HG03097 (cell line): ENCODE measurements around the gene ARAP3.
"Not testable (repeated sequence)": the region's sequence is repeated elsewhere in the genome, so short reads cannot be mapped to it uniquely, and the experiment has no call there.

Experiments used
- ATAC-seq: cut with Tn5 transposase; IDR thresholded peaks from one replicate; pipeline ENCODE4 v1.9.1; 2021; ENCODE audit not compliant: unreplicated experiment, low FRiP score

Gene ARAP3, protein sequence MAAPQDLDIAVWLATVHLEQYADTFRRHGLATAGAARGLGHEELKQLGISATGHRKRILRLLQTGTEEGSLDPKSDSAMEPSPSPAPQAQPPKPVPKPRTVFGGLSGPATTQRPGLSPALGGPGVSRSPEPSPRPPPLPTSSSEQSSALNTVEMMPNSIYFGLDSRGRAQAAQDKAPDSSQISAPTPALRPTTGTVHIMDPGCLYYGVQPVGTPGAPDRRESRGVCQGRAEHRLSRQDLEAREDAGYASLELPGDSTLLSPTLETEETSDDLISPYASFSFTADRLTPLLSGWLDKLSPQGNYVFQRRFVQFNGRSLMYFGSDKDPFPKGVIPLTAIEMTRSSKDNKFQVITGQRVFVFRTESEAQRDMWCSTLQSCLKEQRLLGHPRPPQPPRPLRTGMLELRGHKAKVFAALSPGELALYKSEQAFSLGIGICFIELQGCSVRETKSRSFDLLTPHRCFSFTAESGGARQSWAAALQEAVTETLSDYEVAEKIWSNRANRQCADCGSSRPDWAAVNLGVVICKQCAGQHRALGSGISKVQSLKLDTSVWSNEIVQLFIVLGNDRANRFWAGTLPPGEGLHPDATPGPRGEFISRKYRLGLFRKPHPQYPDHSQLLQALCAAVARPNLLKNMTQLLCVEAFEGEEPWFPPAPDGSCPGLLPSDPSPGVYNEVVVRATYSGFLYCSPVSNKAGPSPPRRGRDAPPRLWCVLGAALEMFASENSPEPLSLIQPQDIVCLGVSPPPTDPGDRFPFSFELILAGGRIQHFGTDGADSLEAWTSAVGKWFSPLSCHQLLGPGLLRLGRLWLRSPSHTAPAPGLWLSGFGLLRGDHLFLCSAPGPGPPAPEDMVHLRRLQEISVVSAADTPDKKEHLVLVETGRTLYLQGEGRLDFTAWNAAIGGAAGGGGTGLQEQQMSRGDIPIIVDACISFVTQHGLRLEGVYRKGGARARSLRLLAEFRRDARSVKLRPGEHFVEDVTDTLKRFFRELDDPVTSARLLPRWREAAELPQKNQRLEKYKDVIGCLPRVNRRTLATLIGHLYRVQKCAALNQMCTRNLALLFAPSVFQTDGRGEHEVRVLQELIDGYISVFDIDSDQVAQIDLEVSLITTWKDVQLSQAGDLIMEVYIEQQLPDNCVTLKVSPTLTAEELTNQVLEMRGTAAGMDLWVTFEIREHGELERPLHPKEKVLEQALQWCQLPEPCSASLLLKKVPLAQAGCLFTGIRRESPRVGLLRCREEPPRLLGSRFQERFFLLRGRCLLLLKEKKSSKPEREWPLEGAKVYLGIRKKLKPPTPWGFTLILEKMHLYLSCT (N-terminal part only)

DNA sequence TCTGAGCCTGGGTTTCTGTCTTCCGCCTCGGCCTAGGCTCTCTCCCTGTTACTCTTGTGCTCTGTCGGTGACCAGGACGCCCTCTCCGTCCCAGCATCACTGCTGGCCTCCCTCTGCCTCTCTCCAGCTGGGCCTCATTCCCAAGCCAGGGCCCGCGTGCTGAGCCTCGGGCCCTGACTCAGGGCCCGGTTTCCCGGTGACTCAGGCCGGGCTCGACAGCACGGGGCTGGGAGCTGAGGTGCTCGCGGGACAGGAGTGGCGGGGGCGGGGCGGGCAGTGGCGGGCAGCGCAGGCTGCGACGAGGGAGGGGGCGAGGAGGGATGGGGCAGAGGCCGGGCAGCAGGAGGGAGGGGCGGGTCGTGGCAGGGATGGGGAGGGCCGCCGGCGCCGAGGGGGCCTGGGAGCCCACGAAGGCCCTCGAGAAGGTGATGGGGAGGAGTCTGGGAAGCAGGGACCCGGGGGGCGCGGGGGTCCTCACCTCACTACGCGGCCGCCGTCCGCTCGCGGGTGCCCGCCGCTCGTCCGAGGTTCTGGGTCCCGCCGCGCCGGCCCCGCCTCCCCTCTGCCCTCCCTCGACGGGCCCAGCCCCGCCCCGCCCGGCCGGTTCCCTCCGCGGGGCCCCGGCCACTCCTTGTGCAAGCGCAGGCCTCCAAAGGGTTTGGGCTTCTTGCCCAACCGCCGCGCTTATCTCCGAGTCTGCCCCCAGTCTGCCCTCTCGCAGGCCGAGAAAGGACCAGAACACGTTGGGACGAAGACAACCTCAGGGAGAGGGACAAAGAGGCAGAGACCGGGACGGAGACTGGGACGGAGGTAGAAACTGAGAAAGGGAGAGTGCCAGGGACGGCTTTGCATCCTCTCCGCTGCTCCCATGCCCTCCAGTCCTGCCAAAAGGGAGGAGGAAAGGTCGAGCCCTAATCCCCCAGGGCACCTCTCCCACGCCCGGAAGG, at the start of gene ARAP3:
ARAP3 (minus strand) TSS at position 536 of the 947 bp plus-strand sequence. CDS start 1,744 bp downstream, outside the sequence.
- no peak for ATAC-seq

DNA sequence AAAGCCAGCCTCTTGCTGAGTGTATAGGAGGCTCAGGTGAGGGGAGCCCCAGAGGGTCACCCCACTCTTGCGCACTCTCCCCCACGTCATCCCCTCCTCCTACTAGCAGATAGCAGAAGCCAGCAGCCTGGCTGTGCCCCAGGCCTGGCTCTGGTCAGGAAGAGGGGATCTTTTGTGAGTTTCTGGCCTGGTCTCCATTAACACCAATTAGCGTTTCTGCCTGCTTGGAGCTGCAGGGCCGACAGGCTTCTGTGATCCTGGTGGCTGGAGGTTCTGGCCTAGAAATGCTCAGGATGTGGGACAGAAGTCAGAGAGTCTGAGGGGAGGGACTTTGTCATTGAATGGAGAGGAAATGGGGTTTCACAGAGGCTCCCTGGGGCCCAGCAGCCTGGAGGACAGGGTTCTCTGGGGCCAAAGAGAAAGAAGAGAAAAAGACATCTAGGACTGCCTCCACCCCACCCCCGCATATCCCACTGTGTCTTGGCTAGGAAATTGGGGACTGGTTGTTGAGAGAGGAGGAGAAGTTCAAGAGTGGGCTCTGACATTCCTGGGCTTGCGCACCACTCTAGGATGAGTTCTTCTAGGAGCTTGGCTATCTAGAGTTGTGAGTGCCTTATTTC, 47.5 kb upstream of the ARAP3 start:
- ATAC-seq, result no peak

DNA sequence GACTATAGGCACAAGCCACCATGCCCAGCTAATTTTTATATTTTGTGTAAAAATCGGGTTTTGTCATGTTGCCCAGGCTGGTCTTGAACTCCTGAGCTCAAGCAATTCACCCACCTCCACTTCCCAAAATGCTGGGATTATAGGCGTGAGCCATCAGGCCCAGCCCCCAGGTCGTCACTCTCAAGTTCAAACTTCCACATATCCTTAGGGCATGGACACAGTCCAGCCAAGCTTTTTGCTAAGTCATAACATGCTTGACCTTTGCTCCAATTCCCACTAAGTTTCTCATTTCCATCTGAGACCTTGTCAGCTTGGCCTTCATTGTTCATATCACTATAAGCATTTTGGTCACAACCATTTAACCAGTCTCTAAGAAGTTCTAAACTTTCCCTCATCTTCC, 43.9 kb upstream of the ARAP3 start:
- ATAC-seq, result no peak

DNA sequence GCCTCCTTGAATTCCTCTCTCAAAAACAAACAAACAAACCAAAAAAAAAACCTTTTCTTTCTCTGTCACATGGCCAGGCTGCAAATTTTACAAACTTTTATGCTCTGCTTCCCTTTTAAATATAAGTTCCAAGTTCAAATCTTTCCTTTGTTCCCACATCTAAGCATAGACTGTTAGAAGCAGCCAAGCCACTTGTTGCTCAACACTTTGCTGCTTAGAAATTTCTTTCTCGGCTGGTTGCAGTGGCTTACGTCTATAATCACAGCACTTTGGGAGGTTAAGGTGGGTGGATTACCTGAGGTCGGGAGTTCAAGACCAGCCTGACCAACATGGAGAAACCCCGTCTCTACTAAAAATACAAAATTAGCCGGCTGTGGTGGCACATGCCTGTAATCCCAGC, 43.1 kb upstream of the ARAP3 start:
- not testable (repeated sequence) for ATAC-seq

DNA sequence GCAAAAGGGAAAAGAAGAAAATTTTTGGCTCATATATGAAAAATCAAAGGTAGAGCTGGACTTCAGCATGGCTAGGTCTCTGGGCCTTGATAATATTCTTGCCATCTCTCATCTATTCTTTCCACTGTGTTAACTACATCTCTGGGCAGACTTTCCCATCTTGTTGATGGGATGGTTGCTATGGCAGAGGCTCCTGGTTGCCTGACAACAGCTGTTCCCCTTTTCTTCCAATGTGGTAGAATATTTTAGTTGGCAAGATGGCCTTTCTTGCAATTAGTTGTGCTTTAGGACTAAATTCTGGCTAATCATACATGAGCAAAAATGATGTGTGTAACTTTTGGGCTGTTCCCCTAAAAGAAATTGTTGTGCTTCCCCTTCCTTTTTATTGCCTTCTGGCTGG, 40.2 kb upstream of the ARAP3 start:
- no peak for ATAC-seq

DNA sequence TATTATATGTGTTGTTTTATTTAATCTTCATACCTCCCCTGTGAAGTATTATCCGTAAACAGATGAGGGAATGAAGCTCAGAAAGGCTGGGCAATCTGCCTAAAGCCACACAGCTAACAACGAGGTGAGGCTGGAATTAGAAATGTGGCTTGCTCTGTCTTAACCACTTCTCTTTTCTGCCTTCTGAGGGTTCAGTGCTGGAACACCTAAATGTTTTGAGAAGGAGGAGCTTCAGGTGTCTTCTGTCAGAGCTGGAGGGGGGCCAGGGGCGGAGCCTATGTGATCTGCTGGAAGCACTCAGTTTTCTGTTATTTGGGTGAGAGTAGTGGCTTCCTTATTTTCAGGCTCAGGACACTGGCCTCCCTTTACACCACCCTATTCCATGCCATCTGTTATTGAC, 35.0 kb upstream of the ARAP3 start:
- no peak for ATAC-seq

DNA sequence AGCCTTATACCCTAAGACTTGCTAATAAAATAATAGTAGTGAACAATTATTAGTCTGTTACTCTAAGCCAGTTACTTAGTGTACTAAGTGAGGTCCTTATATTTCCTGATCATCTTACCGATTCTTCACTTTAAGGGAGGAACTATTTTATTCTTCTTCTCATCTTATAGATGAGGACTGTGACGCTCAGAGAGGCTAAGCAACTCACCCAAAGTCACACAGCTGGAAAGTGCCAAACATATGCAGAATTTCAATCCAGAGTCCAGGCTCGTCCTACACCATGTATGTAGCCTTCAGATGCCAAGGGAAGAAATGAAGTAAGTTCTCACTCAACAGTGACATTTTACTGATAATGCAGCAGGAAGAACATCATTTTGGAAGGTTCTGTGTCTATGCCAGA, 34.4 kb upstream of the ARAP3 start:
- no peak for ATAC-seq

DNA sequence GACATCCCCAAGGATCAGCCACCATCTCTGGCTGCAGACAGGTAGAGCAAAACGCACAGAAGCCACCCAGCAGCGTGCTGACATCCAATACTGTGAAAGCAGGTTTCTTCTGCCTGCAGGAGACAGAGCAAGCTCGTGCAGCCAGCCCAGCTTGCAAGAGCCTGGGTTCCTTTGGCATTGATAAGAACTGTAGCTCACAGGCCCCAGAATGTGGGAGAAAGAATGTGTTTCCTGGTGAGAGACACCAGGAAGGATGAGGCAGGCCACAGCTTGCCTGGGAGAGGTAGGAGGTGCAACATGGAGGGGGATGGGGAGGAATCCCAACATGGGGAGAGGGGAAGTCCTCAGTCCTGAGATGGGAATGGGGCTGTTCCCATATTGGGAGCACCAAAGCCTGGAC, 34.0 kb upstream of the ARAP3 start:
- ATAC-seq, result no peak

DNA sequence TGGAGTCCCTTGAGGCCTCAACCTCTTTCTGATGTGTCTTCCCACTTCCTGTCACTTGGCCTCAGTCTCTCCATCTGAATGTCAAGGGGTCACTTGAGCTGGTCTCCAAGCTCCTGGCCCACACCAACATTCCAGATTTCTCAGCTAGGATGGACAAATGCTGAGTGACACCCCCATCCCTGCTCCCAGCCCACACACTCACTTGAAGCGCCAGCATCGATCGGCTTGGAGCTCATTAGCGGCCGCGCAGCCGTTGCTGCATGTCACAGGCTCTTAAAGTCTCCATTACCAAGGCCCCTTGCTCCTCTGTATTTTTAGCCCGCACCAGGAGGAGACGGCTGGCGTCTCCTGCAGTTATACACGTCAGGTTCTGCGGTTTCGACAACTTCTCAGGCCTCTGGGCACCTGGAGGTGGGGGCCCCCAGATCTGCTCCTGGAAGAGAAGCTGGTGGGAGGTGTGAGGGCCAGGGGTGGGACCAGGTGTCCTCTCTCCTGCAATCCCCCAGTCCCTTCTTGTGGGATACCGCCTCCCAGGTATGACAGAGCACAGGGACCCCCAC, 33.4 kb upstream of the ARAP3 start:
- ATAC-seq, result no peak

DNA sequence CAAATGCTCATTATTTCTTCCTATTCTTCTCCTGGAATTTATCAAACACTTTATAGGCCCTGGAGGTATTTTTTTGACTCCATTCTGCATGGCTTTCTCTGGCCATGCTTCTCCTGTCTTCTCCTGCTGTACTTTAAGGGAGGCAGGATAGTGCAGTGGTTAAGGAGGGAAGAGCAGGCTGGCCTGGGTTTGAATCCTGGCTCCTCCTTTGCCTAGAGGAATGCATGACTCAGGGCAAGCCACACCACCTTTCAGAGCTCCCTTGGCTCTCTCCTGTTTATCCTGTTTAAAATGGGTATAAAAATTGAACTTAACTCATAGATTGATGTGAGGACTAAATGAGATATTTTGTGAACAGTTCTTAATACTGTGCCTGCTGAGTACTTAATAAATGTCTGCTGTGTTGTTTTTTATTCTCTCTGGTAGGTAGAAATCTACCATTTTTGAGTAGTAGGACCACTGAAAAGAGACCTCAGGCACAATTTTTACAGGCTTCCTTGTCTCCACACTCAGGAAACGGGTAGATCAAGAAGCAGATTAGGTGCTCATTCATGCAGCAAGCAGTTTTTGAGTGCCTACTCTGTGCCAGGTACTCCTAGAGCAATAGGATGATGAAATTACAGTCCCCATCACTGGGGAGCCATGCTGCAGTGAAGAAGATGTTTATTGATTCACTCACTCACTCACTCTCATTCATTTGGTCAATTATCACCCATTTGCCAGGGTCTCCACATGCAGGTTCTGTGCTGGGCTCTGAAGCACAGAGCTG, 32.7 kb upstream of the ARAP3 start:
- ATAC-seq, result no peak

DNA sequence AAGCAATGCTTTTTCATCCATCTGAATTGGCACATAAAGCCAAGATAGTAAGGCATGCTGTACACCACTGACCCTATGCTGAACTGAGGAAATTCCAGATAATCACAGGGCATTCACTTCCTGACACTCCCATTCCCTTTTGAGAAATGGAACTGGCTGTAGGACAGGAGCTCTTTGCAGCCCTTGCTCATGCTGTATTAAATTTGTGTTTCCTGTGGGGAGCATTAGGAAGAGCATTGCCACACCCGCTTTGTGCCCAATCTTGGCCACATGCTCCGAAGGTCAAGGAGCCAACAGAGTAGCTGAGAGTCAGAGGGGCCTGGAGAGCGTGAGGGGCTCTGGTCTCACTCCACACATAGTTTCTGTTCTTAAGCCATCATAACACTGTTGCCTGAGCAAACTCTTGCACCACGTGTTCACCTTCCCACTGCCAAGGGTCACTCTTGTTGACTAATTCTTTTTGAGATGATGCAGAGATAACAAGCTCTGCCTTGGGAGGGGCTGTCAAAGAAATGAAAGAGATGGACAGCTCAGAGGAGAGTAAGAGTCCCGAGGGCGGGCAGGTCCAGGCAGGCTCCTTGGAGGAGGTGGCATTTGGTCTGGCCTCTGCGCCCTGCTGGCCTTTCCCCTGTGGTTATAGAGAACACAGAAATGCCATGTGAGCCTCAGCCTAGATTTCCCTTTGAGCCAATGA, 31.7 kb upstream of the ARAP3 start:
- ATAC-seq, result no peak

DNA sequence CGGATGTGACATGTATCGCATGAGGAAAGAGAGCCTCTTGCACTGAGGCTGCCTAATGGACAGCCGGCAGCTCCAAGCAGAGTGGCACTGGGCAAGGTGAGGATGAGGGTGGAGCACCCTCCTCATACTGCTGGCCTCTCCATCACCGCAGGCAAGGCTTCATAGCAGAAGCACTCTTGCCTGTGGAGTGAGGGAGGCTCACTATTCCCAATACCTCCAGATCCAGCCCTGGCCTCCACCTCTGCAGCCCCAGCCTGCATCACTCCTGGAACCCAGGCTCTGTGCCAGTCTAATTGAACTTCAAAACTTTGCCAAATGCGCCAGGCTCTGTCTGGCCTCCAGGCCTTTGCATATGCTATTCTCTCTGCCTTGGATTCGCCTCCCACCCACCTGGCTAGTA, 29.7 kb upstream of the ARAP3 start:
- ATAC-seq, result no peak

DNA sequence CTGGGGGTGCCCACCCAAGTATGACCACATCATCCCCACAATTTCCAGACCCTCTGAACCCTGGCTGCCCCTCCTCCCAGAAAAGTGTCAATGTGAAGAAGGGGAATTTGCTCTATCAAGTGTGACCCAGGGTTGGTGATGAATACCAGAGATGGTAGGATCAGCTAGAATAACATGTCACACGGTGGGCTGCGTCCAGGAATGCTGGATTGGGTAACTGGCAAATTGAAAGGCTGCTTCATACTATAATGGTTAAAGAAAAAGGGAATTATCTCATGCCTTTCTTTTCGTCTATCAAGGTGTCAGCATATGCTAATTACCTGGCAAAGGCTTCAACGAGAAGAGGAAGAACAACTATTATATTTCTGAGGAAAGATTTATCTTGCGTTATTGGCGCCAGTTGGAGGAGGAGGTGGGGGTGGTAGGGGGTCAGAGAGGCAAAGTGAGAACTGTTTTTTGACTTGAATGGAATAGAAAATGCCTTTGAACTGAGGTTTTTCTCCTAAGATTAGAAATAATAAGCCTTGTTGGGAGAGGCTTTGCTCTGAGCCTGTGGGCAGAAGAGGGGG, 27.8 kb upstream of the ARAP3 start:
- ATAC-seq, result no peak

DNA sequence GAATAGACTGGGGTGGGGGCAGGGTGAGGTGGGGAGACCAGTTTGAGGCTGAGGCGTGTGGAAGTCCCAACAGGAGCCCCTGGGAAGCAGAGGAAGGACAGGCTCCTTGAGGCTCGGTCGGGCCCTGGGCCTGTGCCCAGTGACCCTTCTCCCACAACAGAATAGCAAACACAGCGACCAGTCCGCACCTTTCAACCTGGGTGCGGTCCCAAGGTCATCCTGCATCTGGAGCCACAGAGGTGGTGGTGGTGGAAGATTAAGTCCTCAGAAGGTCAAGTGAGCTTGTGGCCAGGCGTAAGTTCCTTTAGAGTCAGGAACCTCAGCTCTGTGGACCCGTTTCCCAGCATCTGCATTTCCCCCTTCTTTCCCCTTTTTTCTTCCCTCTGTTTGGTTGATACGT, 26.0 kb upstream of the ARAP3 start:
- no peak for ATAC-seq

DNA sequence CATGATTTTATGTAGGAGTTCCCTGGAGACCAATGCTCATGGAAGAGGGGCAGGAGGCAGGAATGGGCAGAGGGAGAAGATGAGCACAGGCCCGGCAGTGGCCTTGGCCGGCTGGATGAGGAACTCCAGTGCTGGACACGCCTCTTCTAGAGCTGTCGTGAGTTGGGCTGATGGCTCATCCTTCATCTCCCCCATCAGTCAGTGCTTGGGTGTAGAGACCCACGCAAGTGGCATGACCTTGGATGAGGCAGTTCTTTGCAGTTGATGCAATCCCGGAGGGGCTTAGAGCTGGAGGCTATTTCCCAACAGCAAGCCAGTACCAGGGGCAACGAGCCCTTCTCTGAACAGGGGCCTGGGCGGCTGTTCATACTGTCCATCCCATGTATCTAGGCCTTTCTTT, 25.5 kb upstream of the ARAP3 start:
- ATAC-seq, result no peak

DNA sequence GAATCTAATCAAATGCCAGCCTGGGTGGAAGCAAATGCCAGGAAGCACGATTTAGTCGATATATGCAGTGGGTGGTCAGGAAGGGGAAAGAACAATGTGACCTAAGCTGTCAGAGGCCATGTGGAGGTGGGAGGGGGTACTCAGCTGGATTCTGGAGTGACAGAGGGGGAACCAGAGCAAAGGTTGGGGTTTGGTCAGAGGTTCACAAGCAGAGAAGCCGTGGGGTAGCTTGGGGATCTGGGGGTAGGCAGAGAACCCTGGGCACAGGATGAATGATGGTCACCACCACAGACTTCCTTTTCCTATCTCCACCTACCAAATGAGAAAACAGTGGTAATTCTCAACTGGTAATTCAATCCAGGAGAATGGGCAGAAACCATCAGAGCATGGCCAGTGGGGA, 24.1 kb upstream of the ARAP3 start:
- ATAC-seq, result no peak

DNA sequence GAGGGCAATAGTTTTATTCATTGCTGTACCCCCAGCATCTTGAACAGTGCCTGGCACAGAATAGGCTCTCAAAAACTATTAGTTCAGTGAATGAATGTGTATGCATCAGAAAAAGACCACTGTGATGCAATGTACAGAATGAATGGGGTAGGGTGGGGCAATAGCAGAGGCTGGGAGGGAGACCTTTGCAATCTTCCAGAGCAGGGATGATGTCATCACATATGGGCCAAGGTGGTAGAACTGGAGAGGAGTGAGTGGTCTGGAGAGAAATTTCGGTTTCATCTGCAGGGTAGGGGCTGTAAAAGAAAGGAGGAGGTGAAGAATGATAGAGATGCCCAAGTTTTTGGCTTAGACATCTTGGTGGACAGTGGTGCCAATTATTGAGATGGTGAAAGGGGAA, 23.4 kb upstream of the ARAP3 start:
- ATAC-seq, result no peak
